ENCODE data around the gene SPIRE2. TPM values are rescaled to one million over a fixed set of nuclear protein-coding genes. Genes with fewer than 3 reads are reported as not detected.

The SPIRE2 gene
- total and polyA plus RNA-seq, 2 of the 13 experiments (the other 11 are each of a cell fraction or from before 2014, with no cell fraction given), result 13.3 to 37.5 TPM

- TF ChIP-seq DBP (CRISPR knock-in tag; IDR thresholded peaks at IDR 0.05; ENCODE audit: not compliant biosample characterization) (no peak), GABPA (IDR thresholded peaks at IDR 0.05; ENCODE audit: low read depth, low read length) (no peak), GABPA (CRISPR knock-in tag; IDR thresholded peaks at IDR 0.05; ENCODE audit: low read depth) (peak; percentile 44; the same call in 1 of the 2 replicates), CENPX (CRISPR knock-in tag; IDR thresholded peaks at IDR 0.05) (no peak), SOX5 (CRISPR knock-in tag; IDR thresholded peaks at IDR 0.05; ENCODE audit: borderline replicate concordance) (peak; percentile 95), SAP130 (CRISPR knock-in tag; IDR thresholded peaks at IDR 0.05; ENCODE audit: low read depth) (peak; percentile 99), THAP7 (CRISPR knock-in tag; IDR thresholded peaks at IDR 0.05) (no peak; the same call in 1 of the 2 replicates), EP300 (IDR thresholded peaks at IDR 0.05; ENCODE audit: low read depth in 2 of 2, low read length in 2 of 2) (peak; percentile 79 to 90), EP300 (CRISPR knock-in tag; IDR thresholded peaks at IDR 0.05; ENCODE audit: borderline replicate concordance) (peak; percentile 79), TEAD2 (CRISPR knock-in tag; IDR thresholded peaks at IDR 0.05) (no peak), FOXC1 (CRISPR knock-in tag; IDR thresholded peaks at IDR 0.05; ENCODE audit: borderline replicate concordance) (no peak; the same call in 1 of the 2 replicates), ZNF546 (CRISPR knock-in tag; conservative IDR thresholded peaks at IDR 0.05) (peak; percentile 60; the same call in 1 of the 2 replicates), ZNF577 (CRISPR knock-in tag; IDR thresholded peaks at IDR 0.05; ENCODE audit: borderline replicate concordance, low read depth) (no peak)
- TF ChIP-seq, protein P1, sequence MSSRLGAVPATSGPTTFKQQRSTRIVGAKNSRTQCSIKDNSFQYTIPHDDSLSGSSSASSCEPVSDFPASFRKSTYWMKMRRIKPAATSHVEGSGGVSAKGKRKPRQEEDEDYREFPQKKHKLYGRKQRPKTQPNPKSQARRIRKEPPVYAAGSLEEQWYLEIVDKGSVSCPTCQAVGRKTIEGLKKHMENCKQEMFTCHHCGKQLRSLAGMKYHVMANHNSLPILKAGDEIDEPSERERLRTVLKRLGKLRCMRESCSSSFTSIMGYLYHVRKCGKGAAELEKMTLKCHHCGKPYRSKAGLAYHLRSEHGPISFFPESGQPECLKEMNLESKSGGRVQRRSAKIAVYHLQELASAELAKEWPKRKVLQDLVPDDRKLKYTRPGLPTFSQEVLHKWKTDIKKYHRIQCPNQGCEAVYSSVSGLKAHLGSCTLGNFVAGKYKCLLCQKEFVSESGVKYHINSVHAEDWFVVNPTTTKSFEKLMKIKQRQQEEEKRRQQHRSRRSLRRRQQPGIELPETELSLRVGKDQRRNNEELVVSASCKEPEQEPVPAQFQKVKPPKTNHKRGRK (CRISPR knock-in tag; IDR thresholded peaks at IDR 0.05), result no peak
- TF ChIP-seq, protein P2, sequence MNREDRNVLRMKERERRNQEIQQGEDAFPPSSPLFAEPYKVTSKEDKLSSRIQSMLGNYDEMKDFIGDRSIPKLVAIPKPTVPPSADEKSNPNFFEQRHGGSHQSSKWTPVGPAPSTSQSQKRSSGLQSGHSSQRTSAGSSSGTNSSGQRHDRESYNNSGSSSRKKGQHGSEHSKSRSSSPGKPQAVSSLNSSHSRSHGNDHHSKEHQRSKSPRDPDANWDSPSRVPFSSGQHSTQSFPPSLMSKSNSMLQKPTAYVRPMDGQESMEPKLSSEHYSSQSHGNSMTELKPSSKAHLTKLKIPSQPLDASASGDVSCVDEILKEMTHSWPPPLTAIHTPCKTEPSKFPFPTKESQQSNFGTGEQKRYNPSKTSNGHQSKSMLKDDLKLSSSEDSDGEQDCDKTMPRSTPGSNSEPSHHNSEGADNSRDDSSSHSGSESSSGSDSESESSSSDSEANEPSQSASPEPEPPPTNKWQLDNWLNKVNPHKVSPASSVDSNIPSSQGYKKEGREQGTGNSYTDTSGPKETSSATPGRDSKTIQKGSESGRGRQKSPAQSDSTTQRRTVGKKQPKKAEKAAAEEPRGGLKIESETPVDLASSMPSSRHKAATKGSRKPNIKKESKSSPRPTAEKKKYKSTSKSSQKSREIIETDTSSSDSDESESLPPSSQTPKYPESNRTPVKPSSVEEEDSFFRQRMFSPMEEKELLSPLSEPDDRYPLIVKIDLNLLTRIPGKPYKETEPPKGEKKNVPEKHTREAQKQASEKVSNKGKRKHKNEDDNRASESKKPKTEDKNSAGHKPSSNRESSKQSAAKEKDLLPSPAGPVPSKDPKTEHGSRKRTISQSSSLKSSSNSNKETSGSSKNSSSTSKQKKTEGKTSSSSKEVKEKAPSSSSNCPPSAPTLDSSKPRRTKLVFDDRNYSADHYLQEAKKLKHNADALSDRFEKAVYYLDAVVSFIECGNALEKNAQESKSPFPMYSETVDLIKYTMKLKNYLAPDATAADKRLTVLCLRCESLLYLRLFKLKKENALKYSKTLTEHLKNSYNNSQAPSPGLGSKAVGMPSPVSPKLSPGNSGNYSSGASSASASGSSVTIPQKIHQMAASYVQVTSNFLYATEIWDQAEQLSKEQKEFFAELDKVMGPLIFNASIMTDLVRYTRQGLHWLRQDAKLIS (CRISPR knock-in tag; IDR thresholded peaks at IDR 0.05), result peak; percentile 21; the same call in 1 of the 2 replicates
- TF ChIP-seq, protein P3, sequence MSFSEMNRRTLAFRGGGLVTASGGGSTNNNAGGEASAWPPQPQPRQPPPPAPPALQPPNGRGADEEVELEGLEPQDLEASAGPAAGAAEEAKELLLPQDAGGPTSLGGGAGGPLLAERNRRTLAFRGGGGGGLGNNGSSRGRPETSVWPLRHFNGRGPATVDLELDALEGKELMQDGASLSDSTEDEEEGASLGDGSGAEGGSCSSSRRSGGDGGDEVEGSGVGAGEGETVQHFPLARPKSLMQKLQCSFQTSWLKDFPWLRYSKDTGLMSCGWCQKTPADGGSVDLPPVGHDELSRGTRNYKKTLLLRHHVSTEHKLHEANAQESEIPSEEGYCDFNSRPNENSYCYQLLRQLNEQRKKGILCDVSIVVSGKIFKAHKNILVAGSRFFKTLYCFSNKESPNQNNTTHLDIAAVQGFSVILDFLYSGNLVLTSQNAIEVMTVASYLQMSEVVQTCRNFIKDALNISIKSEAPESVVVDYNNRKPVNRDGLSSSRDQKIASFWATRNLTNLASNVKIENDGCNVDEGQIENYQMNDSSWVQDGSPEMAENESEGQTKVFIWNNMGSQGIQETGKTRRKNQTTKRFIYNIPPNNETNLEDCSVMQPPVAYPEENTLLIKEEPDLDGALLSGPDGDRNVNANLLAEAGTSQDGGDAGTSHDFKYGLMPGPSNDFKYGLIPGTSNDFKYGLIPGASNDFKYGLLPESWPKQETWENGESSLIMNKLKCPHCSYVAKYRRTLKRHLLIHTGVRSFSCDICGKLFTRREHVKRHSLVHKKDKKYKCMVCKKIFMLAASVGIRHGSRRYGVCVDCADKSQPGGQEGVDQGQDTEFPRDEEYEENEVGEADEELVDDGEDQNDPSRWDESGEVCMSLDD (CRISPR knock-in tag; IDR thresholded peaks at IDR 0.05; ENCODE audit: borderline replicate concordance), result peak; percentile 96
- TF ChIP-seq, protein P4, sequence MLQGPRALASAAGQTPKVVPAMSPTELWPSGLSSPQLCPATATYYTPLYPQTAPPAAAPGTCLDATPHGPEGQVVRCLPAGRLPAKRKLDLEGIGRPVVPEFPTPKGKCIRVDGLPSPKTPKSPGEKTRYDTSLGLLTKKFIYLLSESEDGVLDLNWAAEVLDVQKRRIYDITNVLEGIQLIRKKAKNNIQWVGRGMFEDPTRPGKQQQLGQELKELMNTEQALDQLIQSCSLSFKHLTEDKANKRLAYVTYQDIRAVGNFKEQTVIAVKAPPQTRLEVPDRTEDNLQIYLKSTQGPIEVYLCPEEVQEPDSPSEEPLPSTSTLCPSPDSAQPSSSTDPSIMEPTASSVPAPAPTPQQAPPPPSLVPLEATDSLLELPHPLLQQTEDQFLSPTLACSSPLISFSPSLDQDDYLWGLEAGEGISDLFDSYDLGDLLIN (CRISPR knock-in tag; IDR thresholded peaks at IDR 0.05; ENCODE audit: borderline replicate concordance), result peak; percentile 90; the same call in 1 of the 2 replicates
These were observed 5.8 kb upstream of the SPIRE2 start (continued) for GRCh38 chr16:89822188-89823086.

Data from HepG2 (cell line).